ENCODE data around the gene PTOV1.

Gene PTOV1

GRCh38 chr19:49892716-49893115 lies 41.8 kb downstream of the PTOV1 start:
- DNase-seq, result no peak

- no peak for DNase-seq
Observed at GRCh38 chr19:49894011-49894664, 43.2 kb downstream of the PTOV1 start.

GRCh38 chr19:49894879-49895565 lies 44.1 kb downstream of the PTOV1 start:
- no peak for DNase-seq

- no peak for DNase-seq
Observed at GRCh38 chr19:49895566-49896297, 44.8 kb downstream of the PTOV1 start.

GRCh38 chr19:49896863-49897621 lies 46.1 kb downstream of the PTOV1 start, which contains the start of gene IL4I1:
Gene IL4I1, minus strand, starts transcription at chr19:49896887. Its CDS starts 727 bp downstream, at chr19:49896160.
- no peak for DNase-seq

GRCh38 chr19:49904136-49904535 lies 53.2 kb downstream of the PTOV1 start:
- no peak for DNase-seq

- DNase-seq, result no peak
Observed at GRCh38 chr19:49906879-49907564, 56.1 kb downstream of the PTOV1 start.

GRCh38 chr19:49907745-49908446 lies 56.9 kb downstream of the PTOV1 start:
- no peak for DNase-seq

- DNase-seq, result no peak
Observed at GRCh38 chr19:49908480-49909420, 57.8 kb downstream of the PTOV1 start.

- DNase-seq, result peak; percentile 44
Observed at GRCh38 chr19:49910179-49910578, 59.2 kb downstream of the PTOV1 start.

Data from NCI-H69 (cell line).